ENCODE data around the gene ZFP36L2.

ZFP36L2 gene

GRCh38 chr2:43254331-43254730 is 27.9 kb upstream of the ZFP36L2 start:
- no peak for DNase-seq (ENCODE audit: low read depth, low spot score)
- H3K4me3 ChIP-seq (ENCODE audit: low read depth, low read length): no peak overlapping the region
- in situ Hi-C loops (cut with HindIII; ENCODE audit: low sequenced_read_pairs): no loop called here
- TF ChIP-seq CTCF (IDR thresholded peaks at IDR 0.05; ENCODE audit: low read depth, low read length): no peak

GRCh38 chr2:43251171-43251731 is 24.8 kb upstream of the ZFP36L2 start:
- TF ChIP-seq CTCF (IDR thresholded peaks at IDR 0.05; ENCODE audit: low read depth, low read length): no peak
- no peak overlapping the region for H3K4me3 ChIP-seq (ENCODE audit: low read depth, low read length)
- DNase-seq (ENCODE audit: low read depth, low spot score): peak; percentile 82
- in situ Hi-C loops (cut with HindIII; ENCODE audit: low sequenced_read_pairs): no loop called here

GRCh38 chr2:43250015-43250414 is 23.6 kb upstream of the ZFP36L2 start:
- no peak overlapping the region for H3K4me3 ChIP-seq (ENCODE audit: low read depth, low read length)

GRCh38 chr2:43248621-43249020 is 22.2 kb upstream of the ZFP36L2 start:
- no peak for TF ChIP-seq CTCF (IDR thresholded peaks at IDR 0.05; ENCODE audit: low read depth, low read length)

More at GRCh38 chr2:43250015-43250414, 23.6 kb upstream of the ZFP36L2 start:
- no peak for TF ChIP-seq CTCF (IDR thresholded peaks at IDR 0.05; ENCODE audit: low read depth, low read length)
- no peak for DNase-seq (ENCODE audit: low read depth, low spot score)
- in situ Hi-C loops (cut with HindIII; ENCODE audit: low sequenced_read_pairs): no loop called here

GRCh38 chr2:43246641-43247040 is 20.2 kb upstream of the ZFP36L2 start:
- in situ Hi-C loops (cut with HindIII; ENCODE audit: low sequenced_read_pairs): no loop called here
- TF ChIP-seq CTCF (IDR thresholded peaks at IDR 0.05; ENCODE audit: low read depth, low read length): no peak
- no peak overlapping the region for H3K4me3 ChIP-seq (ENCODE audit: low read depth, low read length)
- no peak for DNase-seq (ENCODE audit: low read depth, low spot score)

More at GRCh38 chr2:43248621-43249020, 22.2 kb upstream of the ZFP36L2 start:
- no peak overlapping the region for H3K4me3 ChIP-seq (ENCODE audit: low read depth, low read length)
- in situ Hi-C loops (cut with HindIII; ENCODE audit: low sequenced_read_pairs): no loop called here
- DNase-seq (ENCODE audit: low read depth, low spot score): no peak

- H3K4me3 ChIP-seq (ENCODE audit: low read depth, low read length): no peak overlapping the region
- no peak for TF ChIP-seq CTCF (IDR thresholded peaks at IDR 0.05; ENCODE audit: low read depth, low read length)
- no peak for DNase-seq (ENCODE audit: low read depth, low spot score)
- in situ Hi-C loops (cut with HindIII; ENCODE audit: low sequenced_read_pairs): no loop called here
These were observed 15.2 kb upstream of the ZFP36L2 start for GRCh38 chr2:43241558-43241957.

- no peak for TF ChIP-seq CTCF (IDR thresholded peaks at IDR 0.05; ENCODE audit: low read depth, low read length)
- H3K4me3 ChIP-seq (ENCODE audit: low read depth, low read length): no peak overlapping the region
- DNase-seq (ENCODE audit: low read depth, low spot score): no peak
- in situ Hi-C loops (cut with HindIII; ENCODE audit: low sequenced_read_pairs): no loop called here
These were observed 14.4 kb upstream of the ZFP36L2 start for GRCh38 chr2:43240766-43241150.
